Adrenal gland (tissue), 12 donors: ENCODE results near the gene LRRC63. TPM values are rescaled to one million over a fixed set of nuclear protein-coding genes. Genes with fewer than 3 reads are reported as not detected.

ENCODE experiments used
- DNase-seq, 7 donors: peaks; one replicate each; pipeline ENCODE4 v3.0.0-alpha.2; 2019 to 2020
- H3K27ac ChIP-seq, 5 donors: fragments of 200-600 bp; sonication (generic) in 4 of 5; 1 replicate in 3 of 5; 2 replicates in 2 of 5; pipeline versions ENCODE4 v1.5.1 to v1.8.0; 2016 to 2020; ENCODE audit warnings: mild to moderate bottlenecking in 1 of 5
- H3K27me3 ChIP-seq: fragments of 200-600 bp; 2 replicates; pipeline ENCODE4 v1.8.0; 2021
- H3K36me3 ChIP-seq, 2 donors: fragments of 200-600 bp; replicated peaks in 1 of 2; 1 replicate in 1 of 2; 2 replicates in 1 of 2; pipeline versions ENCODE4 v1.5.1 to v1.8.0; 2018 to 2022
- H3K4me1 ChIP-seq, 2 donors: fragments of 200-600 bp; replicated peaks in 1 of 2; 1 replicate in 1 of 2; 2 replicates in 1 of 2; pipeline versions ENCODE4 v1.5.1 to v1.8.0; 2018 to 2021
- H3K4me3 ChIP-seq, 4 donors: fragments of 200-600 bp; sonication (generic) in 3 of 4; one replicate each; pipeline ENCODE4 v1.5.1; 2016 to 2018
- H3K9me3 ChIP-seq, 3 donors: fragments of 200-600 bp; sonication (generic) in 1 of 3; replicated peaks in 1 of 3; 1 replicate in 2 of 3; 2 replicates in 1 of 3; pipeline versions ENCODE4 v1.5.1 to v1.8.0; 2016 to 2021
- CTCF ChIP-seq, 6 experiments: fragments of 450-650 bp in 4 of 6; fragments of 200-600 bp in 2 of 6; sonication (generic) in 1 of 6; IDR thresholded peaks; 1 replicate in 5 of 6; 2 replicates in 1 of 6; pipeline versions ENCODE4 v1.5.1 to v1.8.0; 2016 to 2021; ENCODE audit warnings: antibody characterized with exemption in 6 of 6, mild to moderate bottlenecking in 2 of 6, moderate library complexity in 1 of 6
- POLR2A ChIP-seq, 2 donors: fragments of 450-650 bp; IDR thresholded peaks; one replicate each; pipeline ENCODE4 v1.6.1; 2017; ENCODE audit warnings: antibody characterized with exemption in 2 of 2, mild to moderate bottlenecking in 2 of 2, moderate library complexity in 1 of 2
- WGBS, 4 donors: extraction: QIAGEN DNeasy Blood & Tissue Kit in 2 of 4; methylation state at CpG; one replicate each; pipeline versions ENCODE4 v1.1.5 to v1.1.7; 2013 to 2017; 5-methylcytosine and 5-hydroxymethylcytosine counted together
- intact Hi-C, 2 donors: fragments of 100-400 bp; cut with DNase I; formaldehyde crosslinking; loops; one replicate each; pipeline versions ENCODE4 v1.14.1 to v1.15.0; 2022 to 2023
- polyA plus RNA-seq, 3 donors: library from polyadenylated mRNA; stranded (reverse); fragments of 200-250 nt in 2 of 3; fragments of 350-450 nt in 1 of 3; fragmentation: Illumina TruSeq in 1 of 3; extraction: RNeasy Lipid Tissue Mini Kit (QIAGEN cat#74804) in 1 of 3; gene quantifications; one replicate each; pipeline ENCODE4 v1.2.3, GENCODE V29; 2013 to 2014
- total RNA-seq, 9 donors: library from RNA; depleted of rRNA in 4 of 9; stranded (reverse); fragments of >200 nt in 4 of 9; fragments of 120-200 nt in 1 of 9; fragmentation: NEBNext Ultra II Directional in 1 of 9; extraction: Animal tissue kit (Norgen Biotek cat#: 25700) in 1 of 9; gene quantifications; one replicate each; pipeline versions ENCODE4 v1.1.0 to v1.2.4, GENCODE V29; 2013 to 2023
- donor health status: healthy with polysubstance abuse.
- donor health status: Bipolar disorder and iron deficiency.
- donor health status: DM: yes; HTN: yes; CAD: no.
- donor health status: DM: no; HTN: no; CAD: no.
- donor health status: DM: no; HTN: no; CAD: no.
- donor health status: DM: yes; HTN: yes; CAD: no.

Gene LRRC63
- total and polyA plus RNA-seq, 12 donors, result 0.26 to 2.7 (median 0.67) TPM; not detected in 2

- no peak overlapping the region for H3K27ac ChIP-seq
- WGBS, 4 donors, result 72 to 86% (median 82%) methylated on average over 3 of the region's 3 CpGs
- no peaks in the 10 kb centered on the region for H3K27me3 ChIP-seq
- no peak overlapping the region for H3K4me3 ChIP-seq
- no peaks in the 10 kb centered on the region for H3K9me3 ChIP-seq
- H3K36me3 ChIP-seq, result no peaks in the 10 kb centered on the region
- intact Hi-C loops, result no loop called here
- H3K4me1 ChIP-seq, result peaks cover 14 to 24% of the 10 kb centered on the region in 2 donors
- DNase-seq, result no peak
- TF ChIP-seq CTCF (IDR thresholded peaks at IDR 0.05) (no peak), POLR2A (IDR thresholded peaks at IDR 0.05) (no peak)
These were observed 13.0 kb upstream of the LRRC63 start for GRCh38 chr13:46198696-46199193.

- Histone ChIP-seq H3K36me3 (no peaks in the 10 kb centered on the region), H3K9me3 (no peaks in the 10 kb centered on the region), H3K4me3 (no peak overlapping the region), H3K27ac (peak overlapping the region in 4 of 5 donors; percentile 29 to 79 (median 76)), H3K27me3 (no peaks in the 10 kb centered on the region), H3K4me1 (peaks cover 20 to 24% of the 10 kb centered on the region in 2 donors)
- DNase-seq, result no peak
- intact Hi-C loops, result no loop called here
- 64 to 73% (median 68%) methylated on average over 3 of the region's 3 CpGs for WGBS, 4 donors
- no peak for TF ChIP-seq POLR2A (IDR thresholded peaks at IDR 0.05)
- TF ChIP-seq CTCF (IDR thresholded peaks at IDR 0.05), result no peak
These were observed 9.4 kb upstream of the LRRC63 start for GRCh38 chr13:46202188-46202795.

GRCh38 chr13:46202966-46203365, 8.8 kb upstream of the LRRC63 start:
- Histone ChIP-seq H3K27ac (peak overlapping the region; percentile 29 to 79 (median 73)), H3K36me3 (no peaks in the 10 kb centered on the region), H3K4me1 (peaks cover 20 to 21% of the 10 kb centered on the region in 2 donors), H3K27me3 (no peaks in the 10 kb centered on the region), H3K9me3 (no peaks in the 10 kb centered on the region), H3K4me3 (no peak overlapping the region)
- intact Hi-C loops, result no loop called here
- 35 to 47% (median 38%) methylated on average over 5 of the region's 5 CpGs for WGBS, 4 donors
- TF ChIP-seq POLR2A (IDR thresholded peaks at IDR 0.05) (peak in 1 of 2 donors; percentile 43), CTCF (IDR thresholded peaks at IDR 0.05) (no peak)
- DNase-seq, result peak; percentile 34 to 70 (median 61)

- H3K4me1 ChIP-seq, result peaks cover 26 to 31% of the 10 kb centered on the region in 2 donors
- H3K4me3 ChIP-seq, result no peak overlapping the region
- 83 to 93% (median 86%) methylated on average over 1 of the region's 1 CpG for WGBS, 4 donors
- TF ChIP-seq CTCF (IDR thresholded peaks at IDR 0.05) (no peak), POLR2A (IDR thresholded peaks at IDR 0.05) (no peak)
- H3K27me3 ChIP-seq, result no peaks in the 10 kb centered on the region
- DNase-seq, result no peak
- no peaks in the 10 kb centered on the region for H3K36me3 ChIP-seq
- H3K27ac ChIP-seq, result no peak overlapping the region
- intact Hi-C loops, result no loop called here
- H3K9me3 ChIP-seq, result no peaks in the 10 kb centered on the region
These were observed 5.6 kb upstream of the LRRC63 start for GRCh38 chr13:46206143-46206542.
